PC-9 (cell line): ENCODE data around the gene FOXF1.

Experiments
- EZH2 ChIP-seq: fragments of 200-600 bp; sonication (generic); IDR thresholded peaks from 2 replicates; pipeline ENCODE4 v1.8.0; 2017; ENCODE audit warnings: antibody characterized with exemption, low read depth
- TF ChIP-seq, protein P1 (sequence below): fragments of 200-600 bp; sonication (generic); conservative IDR thresholded peaks from 2 replicates; pipeline ENCODE4 v1.6.1; 2017; ENCODE audit warnings: mixed run types, antibody characterized with exemption, mild to moderate bottlenecking, moderate library complexity

DNA sequence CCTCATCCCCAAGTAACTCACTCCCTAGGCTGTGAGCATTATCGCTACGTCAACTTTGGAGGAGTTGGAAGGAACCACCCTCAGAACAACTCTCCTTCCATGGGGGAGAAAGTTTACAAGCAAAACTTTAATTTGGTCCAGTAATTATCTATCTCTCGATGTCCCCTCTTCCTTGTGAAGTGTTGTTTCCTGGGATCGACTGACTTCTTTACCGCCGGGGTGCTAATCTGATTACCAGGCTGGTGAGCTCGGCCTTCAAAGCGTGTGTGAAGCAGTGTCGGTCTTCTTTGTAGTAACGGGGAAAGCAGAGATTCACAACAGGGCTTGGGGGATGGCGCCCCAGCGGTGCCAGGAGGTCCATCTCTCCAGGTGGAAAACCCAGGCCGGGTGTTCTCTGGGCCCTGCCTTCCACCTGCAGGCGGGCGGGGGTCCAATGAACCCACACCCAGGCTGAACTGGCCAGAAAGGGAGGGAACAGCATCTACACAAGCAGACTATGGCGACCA, 14.5 kb upstream of the FOXF1 start:
- TF ChIP-seq, protein P1, sequence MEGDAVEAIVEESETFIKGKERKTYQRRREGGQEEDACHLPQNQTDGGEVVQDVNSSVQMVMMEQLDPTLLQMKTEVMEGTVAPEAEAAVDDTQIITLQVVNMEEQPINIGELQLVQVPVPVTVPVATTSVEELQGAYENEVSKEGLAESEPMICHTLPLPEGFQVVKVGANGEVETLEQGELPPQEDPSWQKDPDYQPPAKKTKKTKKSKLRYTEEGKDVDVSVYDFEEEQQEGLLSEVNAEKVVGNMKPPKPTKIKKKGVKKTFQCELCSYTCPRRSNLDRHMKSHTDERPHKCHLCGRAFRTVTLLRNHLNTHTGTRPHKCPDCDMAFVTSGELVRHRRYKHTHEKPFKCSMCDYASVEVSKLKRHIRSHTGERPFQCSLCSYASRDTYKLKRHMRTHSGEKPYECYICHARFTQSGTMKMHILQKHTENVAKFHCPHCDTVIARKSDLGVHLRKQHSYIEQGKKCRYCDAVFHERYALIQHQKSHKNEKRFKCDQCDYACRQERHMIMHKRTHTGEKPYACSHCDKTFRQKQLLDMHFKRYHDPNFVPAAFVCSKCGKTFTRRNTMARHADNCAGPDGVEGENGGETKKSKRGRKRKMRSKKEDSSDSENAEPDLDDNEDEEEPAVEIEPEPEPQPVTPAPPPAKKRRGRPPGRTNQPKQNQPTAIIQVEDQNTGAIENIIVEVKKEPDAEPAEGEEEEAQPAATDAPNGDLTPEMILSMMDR, result no peak
- TF ChIP-seq EZH2, result no peak
